Vagina (tissue), 2 donors: ENCODE measurements around the gene CYP46A1. TPM values are rescaled to one million over a fixed set of nuclear protein-coding genes. Genes with fewer than 3 reads are reported as not detected.

ENCODE experiments used
- DNase-seq, 2 donors: peaks; one replicate each; pipeline ENCODE4 v3.0.0-alpha.2; 2017; ENCODE audit errors: extremely low spot score in 2 of 2
- H3K27ac ChIP-seq: fragments of 200-600 bp; sonication (generic); one replicate; pipeline ENCODE4 v1.5.1; 2019
- H3K27me3 ChIP-seq: fragments of 200-600 bp; sonication (generic); one replicate; pipeline ENCODE4 v1.5.1; 2019
- H3K36me3 ChIP-seq, 2 donors: fragments of 200-600 bp; sonication (generic); one replicate each; pipeline ENCODE4 v1.5.1; 2017 to 2019
- H3K4me1 ChIP-seq: fragments of 200-600 bp; sonication (generic); one replicate; pipeline ENCODE4 v1.5.1; 2019
- H3K4me3 ChIP-seq, 2 donors: fragments of 200-600 bp; sonication (generic); 1 replicate in 1 of 2; 2 replicates in 1 of 2; pipeline ENCODE4 v1.5.1; 2016 to 2019
- H3K9me3 ChIP-seq: fragments of 200-600 bp; sonication (generic); one replicate; pipeline ENCODE4 v1.5.1; 2019
- CTCF ChIP-seq, 3 experiments: fragments of 450-650 bp in 2 of 3; fragments of 200-600 bp in 1 of 3; sonication (generic) in 1 of 3; IDR thresholded peaks; one replicate each; pipeline ENCODE4 v1.5.1; 2017 to 2019; ENCODE audit warnings: antibody characterized with exemption in 3 of 3, mild to moderate bottlenecking in 2 of 3, moderate library complexity in 2 of 3
- POLR2A ChIP-seq, 2 donors: fragments of 450-650 bp; IDR thresholded peaks; one replicate each; pipeline ENCODE4 v1.6.1; 2017; ENCODE audit warnings: antibody characterized with exemption in 2 of 2, mild to moderate bottlenecking in 2 of 2, moderate library complexity in 2 of 2
- POLR2AphosphoS5 ChIP-seq, 2 donors: sonication (generic); formaldehyde crosslinking; IDR thresholded peaks; one replicate each; pipeline ENCODE4 v1.9.0; 2017; ENCODE audit warnings: antibody characterized with exemption in 2 of 2, mild to moderate bottlenecking in 2 of 2, low read depth in 1 of 2; ENCODE audit not compliant: insufficient read depth in 1 of 2
- intact Hi-C: fragments of 100-400 bp; cut with DNase I; formaldehyde crosslinking; loops from one replicate; pipeline ENCODE4 v1.15.1; 2023
- total RNA-seq: library from RNA; depleted of rRNA; stranded (reverse); fragments of >200 nt; gene quantifications from one replicate; pipeline ENCODE4 v1.2.3, GENCODE V29; 2016

CYP46A1 gene
- total RNA-seq, 1 donor from 2014 or later: 1.2 TPM

GRCh38 chr14:99768381-99768780 lies 84.3 kb downstream of the CYP46A1 start:
- DNase-seq: no peak
- Histone ChIP-seq H3K27me3 (no peaks in the 10 kb centered on the region), H3K27ac (no peak overlapping the region), H3K9me3 (no peaks in the 10 kb centered on the region), H3K36me3 (no peaks in the 10 kb centered on the region), H3K4me1 (peaks cover 4% of the 10 kb centered on the region), H3K4me3 (no peak overlapping the region)
- TF ChIP-seq POLR2AphosphoS5 (IDR thresholded peaks at IDR 0.05; ENCODE audit: insufficient read depth in 1 of 2, low read depth in 1 of 2) (no peak), POLR2A (IDR thresholded peaks at IDR 0.05) (no peak), CTCF (IDR thresholded peaks at IDR 0.05) (no peak)
- intact Hi-C loops: no loop called here

GRCh38 chr14:99769123-99769522 lies 85.0 kb downstream of the CYP46A1 start:
- intact Hi-C loops: no loop called here
- TF ChIP-seq POLR2A (IDR thresholded peaks at IDR 0.05) (no peak), CTCF (IDR thresholded peaks at IDR 0.05) (no peak), POLR2AphosphoS5 (IDR thresholded peaks at IDR 0.05; ENCODE audit: insufficient read depth in 1 of 2, low read depth in 1 of 2) (no peak)
- DNase-seq: no peak

GRCh38 chr14:99769799-99770198 lies 85.7 kb downstream of the CYP46A1 start:
- TF ChIP-seq POLR2AphosphoS5 (IDR thresholded peaks at IDR 0.05; ENCODE audit: insufficient read depth in 1 of 2, low read depth in 1 of 2): no peak
- TF ChIP-seq POLR2A (IDR thresholded peaks at IDR 0.05): no peak
- no peak for TF ChIP-seq CTCF (IDR thresholded peaks at IDR 0.05)
- H3K9me3 ChIP-seq: no peaks in the 10 kb centered on the region
- DNase-seq: no peak
- H3K27me3 ChIP-seq: no peaks in the 10 kb centered on the region
- peaks cover 18% of the 10 kb centered on the region for H3K4me1 ChIP-seq
- H3K36me3 ChIP-seq: no peaks in the 10 kb centered on the region
- no peak overlapping the region for H3K27ac ChIP-seq
- intact Hi-C loops: no loop called here
- H3K4me3 ChIP-seq: no peak overlapping the region

More at GRCh38 chr14:99769123-99769522, 85.0 kb downstream of the CYP46A1 start:
- Histone ChIP-seq H3K9me3 (no peaks in the 10 kb centered on the region), H3K36me3 (no peaks in the 10 kb centered on the region), H3K4me3 (no peak overlapping the region), H3K27ac (no peak overlapping the region), H3K4me1 (peaks cover 11% of the 10 kb centered on the region), H3K27me3 (no peaks in the 10 kb centered on the region)

GRCh38 chr14:99772371-99773283 lies 88.5 kb downstream of the CYP46A1 start:
- intact Hi-C loops: no loop called here
- H3K4me3 ChIP-seq: no peak overlapping the region
- no peaks in the 10 kb centered on the region for H3K9me3 ChIP-seq
- H3K27me3 ChIP-seq: no peaks in the 10 kb centered on the region
- DNase-seq: no peak
- peaks cover 16% of the 10 kb centered on the region for H3K4me1 ChIP-seq
- H3K36me3 ChIP-seq: no peaks in the 10 kb centered on the region
- no peak for TF ChIP-seq POLR2AphosphoS5 (IDR thresholded peaks at IDR 0.05; ENCODE audit: insufficient read depth in 1 of 2, low read depth in 1 of 2)
- no peak for TF ChIP-seq POLR2A (IDR thresholded peaks at IDR 0.05)
- no peak overlapping the region for H3K27ac ChIP-seq

GRCh38 chr14:99773521-99774497 lies 89.7 kb downstream of the CYP46A1 start:
- Histone ChIP-seq H3K4me1 (peaks cover 16% of the 10 kb centered on the region), H3K36me3 (no peaks in the 10 kb centered on the region), H3K4me3 (no peak overlapping the region), H3K9me3 (no peaks in the 10 kb centered on the region), H3K27ac (peak overlapping the region; percentile 57), H3K27me3 (no peaks in the 10 kb centered on the region)
- intact Hi-C loops: no loop called here
- DNase-seq: no peak
- TF ChIP-seq POLR2A (IDR thresholded peaks at IDR 0.05) (no peak), CTCF (IDR thresholded peaks at IDR 0.05) (no peak), POLR2AphosphoS5 (IDR thresholded peaks at IDR 0.05; ENCODE audit: insufficient read depth in 1 of 2, low read depth in 1 of 2) (no peak)
